T47D (cell line): ENCODE measurements around the gene STK17A.
"Not testable (repeated sequence)": the region's sequence is repeated elsewhere in the genome, so short reads cannot be mapped to it uniquely, and the experiment has no call there.

Experiments used
- DNase-seq, 2 experiments: peaks; one replicate each; pipeline versions ENCODE4 v3.0.0 to v3.0.0-alpha.2; 2011 to 2012; ENCODE audit warnings: low read depth in 1 of 2, low spot score in 1 of 2
- JUND ChIP-seq: IDR thresholded peaks from 2 replicates; pipeline ENCODE4 v1.6.1; 2012; ENCODE audit warnings: low read depth
- in situ Hi-C: cut with HindIII; loops from 2 replicates; pipeline ENCODE4 v1.10.0; 2016; ENCODE audit warnings: low sequenced_read_pairs, low pct_unique_long_range_greater_than_20kb

STK17A gene

DNA sequence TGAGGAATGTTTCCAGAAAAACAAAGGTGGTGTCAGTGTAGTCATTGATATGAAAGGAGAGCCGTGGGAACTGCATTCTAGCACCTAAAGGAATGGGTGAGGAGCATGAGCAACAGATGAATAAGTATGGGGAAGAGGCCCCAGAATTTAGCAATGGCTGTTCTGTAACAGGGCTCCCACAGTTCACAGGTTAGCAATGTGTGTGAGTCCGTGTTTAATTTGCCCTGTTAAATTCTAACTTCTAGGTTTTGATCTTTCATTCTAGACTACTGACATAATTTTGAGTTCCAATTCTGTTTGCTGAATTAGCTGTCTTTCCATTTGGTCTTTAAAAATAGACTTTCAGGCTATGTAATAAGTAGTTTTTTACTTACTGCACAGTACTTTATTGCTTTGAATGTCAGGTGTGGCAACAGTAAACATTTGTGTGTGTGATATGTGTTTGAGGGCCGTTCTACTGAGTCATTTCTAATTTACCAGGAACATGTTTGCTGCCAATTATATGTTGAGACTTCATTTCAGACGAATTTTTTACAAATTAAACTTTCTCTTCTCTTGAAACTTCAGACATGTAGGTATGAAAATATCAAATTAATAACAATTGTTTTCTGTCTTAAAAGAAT, 8.8 kb downstream of the STK17A start:
- in situ Hi-C loops = no loop called here
- DNase-seq = no peak
- TF ChIP-seq JUND = no peak

DNA sequence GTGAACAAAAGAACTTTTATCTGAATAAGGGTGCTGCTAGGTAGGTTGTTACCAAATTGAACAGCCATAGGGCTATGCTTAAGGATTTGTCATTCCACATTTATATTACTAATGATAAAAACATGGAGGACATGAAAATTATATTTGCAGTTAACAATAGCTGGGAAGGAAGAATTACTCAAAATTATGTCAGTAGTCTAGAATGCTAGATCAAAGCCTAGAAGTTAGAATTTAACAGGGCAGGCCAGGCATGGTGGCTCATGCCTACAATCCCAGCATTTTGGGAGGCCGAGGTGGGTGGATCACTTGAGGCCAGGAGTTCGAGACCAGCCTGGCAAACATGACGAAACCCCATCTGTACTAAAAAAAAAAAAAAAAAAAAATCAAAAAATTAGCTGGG, 9.4 kb downstream of the STK17A start:
- no peak for DNase-seq
- in situ Hi-C loops = no loop called here
- TF ChIP-seq JUND = no peak

DNA sequence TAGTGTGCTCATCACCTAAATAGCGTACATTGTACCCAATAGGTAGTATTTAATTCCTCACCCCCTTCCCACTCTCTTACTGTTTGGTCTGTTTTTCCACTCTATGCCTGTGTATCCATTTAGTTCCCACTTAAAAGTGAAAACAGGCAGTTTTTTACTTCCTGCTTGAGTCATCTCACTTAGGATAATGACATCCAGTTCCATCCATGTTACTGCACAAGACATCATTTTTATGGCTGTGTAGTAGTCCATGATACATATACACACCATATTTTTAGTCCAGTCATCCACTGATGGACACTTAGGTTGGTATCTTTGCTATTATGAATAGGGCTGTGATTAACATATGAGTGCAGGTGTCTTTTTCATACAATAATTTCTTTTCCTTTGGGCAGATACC, 10.1 kb downstream of the STK17A start:
- in situ Hi-C loops = no loop called here
- no peak for DNase-seq
- TF ChIP-seq JUND = no peak

DNA sequence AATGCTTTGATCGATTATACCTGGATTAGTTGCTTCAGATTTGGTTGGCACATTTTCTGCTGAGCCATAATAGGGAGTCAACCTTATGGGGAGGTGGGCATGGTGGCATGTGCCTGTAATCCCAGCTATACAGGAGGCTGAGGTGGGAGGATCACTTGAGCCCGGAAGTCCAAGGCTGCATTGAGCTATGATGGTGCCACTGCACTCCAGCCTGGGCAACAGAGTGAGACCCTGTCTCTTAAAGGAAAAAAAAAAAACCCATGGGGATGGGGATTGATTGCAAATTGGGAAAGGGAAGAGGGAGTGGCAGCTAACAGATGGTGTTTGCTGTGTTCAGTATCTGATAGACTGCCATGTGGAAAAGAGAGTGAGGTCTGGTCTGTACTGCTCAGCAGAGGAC, 11.1 kb downstream of the STK17A start:
- in situ Hi-C loops = no loop called here
- TF ChIP-seq JUND = no peak
- no peak for DNase-seq

DNA sequence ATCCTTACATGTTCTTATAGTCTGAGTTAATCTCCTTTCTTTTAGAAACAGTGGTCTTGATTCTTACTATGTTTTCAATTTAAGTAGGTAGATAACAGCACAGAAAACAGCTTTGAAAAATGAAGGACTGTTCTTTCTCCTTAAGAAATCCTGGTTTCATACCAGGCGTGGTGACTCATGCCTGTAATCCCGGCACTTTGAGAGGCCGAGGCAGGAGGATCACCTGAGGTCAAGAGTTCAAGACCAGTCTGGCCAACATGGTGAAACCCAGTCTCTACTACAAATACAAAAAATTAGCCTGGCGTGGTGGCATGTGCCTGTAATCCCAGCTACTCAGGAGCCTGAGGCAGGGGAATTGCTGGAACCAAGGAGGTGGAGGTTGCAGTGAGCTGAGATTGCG, 13.5 kb downstream of the STK17A start:
- in situ Hi-C loops = not testable (repeated sequence)

DNA sequence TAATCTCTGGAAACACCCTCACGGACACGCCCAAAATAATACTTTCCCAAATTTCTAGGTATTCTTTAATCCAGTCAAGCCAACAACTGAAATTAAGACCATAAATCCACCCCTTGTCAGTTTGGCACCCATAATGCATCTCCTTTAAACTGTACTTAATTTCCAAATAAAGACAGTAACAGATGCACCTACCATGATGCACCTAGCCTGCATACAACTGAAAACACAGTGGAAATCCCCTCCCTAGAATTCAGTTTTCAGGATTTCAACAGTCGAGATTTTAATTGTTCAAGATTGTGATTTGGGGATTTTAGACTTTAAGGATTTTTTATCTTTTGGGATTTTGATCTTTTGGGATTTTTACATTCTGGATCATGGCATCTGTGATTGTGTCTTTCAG, 17.1 kb downstream of the STK17A start:
- TF ChIP-seq JUND = no peak
- in situ Hi-C loops = no loop called here
- no peak for DNase-seq

More for the DNA sequence above, 13.5 kb downstream of the STK17A start:
- not testable (repeated sequence) for DNase-seq

DNA sequence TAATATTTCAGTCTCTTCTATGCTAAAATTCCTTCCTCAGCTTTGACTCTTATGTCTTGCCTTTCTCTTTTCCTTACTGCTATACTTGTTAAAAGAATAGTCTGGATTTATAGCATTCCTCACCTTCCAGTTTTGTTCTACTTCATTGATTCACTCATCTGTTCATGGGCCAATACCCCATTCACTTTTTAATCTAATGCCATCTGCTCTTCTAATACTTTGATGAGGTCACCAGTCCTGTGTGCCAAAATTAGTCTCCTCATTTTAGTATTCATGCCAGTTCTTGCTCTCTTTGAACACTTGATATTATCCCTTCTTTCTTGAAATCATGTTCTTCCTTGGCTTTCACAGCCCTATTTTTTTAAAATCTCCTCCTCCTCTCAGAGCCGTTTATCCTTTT, 19.3 kb downstream of the STK17A start:
- no peak for DNase-seq
- in situ Hi-C loops = no loop called here
- no peak for TF ChIP-seq JUND

DNA sequence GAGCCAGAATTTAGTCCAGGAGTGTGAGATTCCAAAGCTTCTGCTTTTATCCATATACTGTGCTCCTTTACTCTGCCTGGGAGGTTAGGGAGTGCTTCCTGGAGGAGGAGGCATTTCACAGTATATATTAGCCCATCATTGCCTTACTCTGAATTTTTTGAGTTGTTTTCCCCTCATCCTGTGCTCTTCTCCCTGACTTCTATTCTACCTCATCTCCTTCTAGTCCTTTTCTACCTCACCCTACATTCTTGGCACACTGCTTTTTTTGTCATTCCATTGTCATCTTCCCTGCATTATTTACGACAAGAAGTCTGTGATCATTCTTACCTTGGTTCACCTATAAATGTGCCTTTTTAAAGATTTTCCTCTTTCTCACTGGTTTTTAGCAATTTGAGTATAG, 21.3 kb downstream of the STK17A start:
- in situ Hi-C loops = no loop called here
- DNase-seq = no peak
- no peak for TF ChIP-seq JUND

DNA sequence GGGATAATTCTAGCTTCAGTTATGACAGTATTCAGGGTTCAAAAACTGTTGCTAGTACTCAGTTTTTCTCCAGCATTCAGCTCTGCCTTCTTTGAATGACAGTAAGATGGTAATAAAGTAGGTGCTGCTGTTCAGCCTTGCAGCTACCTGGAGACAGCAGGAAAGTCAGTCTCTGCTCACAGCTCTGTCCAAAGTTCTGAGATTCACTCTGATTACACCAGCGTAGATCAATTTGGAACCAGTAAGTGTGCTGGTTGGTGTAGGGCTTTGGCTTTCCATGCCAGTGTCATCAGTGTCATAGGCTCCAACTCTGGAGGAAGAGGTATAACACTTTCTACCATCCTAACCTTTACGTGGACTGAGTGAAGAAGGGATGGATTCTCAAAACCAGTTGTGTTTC, 26.2 kb downstream of the STK17A start:
- no peak for DNase-seq
- in situ Hi-C loops = no loop called here
- no peak for TF ChIP-seq JUND

DNA sequence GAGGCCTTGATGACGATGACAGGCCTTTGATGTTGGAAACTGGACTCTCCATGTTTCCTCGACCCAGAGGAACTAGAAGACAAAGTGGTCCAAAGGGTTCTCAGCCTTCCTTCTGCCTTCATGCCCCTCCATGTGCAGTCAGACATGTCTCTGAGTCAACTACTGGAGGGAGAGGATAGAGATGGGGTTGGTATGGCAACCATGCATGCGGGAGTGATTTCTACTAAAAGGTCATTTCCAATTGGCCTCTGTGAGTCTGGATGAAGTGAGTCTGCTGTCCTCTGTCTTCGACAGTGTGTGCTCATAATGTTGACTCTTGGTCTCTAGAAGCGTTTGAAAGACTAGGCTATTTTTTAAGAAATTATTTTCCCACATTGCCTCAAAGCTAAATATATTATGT, 29.2 kb downstream of the STK17A start:
- TF ChIP-seq JUND = no peak
- no peak for DNase-seq
- in situ Hi-C loops = no loop called here

DNA sequence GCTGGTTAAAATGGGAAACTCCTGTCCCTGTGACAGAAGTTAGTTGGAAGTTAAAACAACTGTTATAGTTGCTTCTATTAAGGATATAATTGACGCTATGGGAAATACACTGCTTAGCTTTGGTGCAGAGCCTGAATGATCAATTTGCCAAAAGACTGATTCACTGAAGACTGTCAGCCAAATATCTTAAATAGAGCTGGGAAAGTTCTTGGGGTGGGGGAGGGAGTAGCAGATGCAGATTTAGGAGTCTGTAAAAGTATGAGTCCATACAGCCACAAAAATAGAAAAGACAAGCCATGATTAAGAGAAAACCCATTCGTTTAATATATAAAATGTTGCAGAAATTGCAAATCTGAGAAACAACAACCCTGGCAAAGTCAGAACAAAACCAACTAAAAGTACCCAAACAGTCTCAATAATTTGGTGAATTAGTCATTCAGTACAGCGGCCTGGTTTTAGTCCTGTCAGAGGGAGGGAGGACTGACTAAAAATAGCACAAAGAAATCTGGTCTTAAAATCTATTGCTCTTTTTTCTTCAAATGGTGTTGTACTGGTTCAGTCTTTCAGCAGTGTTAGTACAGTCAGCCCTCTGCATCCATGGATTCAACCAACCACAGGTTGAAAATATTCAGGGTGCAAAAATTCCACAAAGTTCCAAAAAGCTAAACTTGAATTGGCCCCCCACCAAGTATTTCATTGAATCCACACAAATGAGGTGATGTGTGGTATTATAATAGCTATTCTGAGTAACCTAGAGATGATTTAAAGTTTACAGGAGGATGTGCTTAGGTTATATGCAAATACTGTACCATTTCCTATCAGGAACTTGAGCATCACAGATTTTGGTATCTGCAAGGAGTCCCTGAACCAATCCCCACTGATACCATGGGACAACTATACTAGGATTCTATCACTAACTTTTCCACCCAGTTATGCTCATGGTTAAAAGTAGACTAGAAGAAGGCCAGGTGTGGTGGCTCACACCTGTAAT, 30.0 kb downstream of the STK17A start:
- no peak for DNase-seq
- no peak for TF ChIP-seq JUND
- in situ Hi-C loops = no loop called here

DNA sequence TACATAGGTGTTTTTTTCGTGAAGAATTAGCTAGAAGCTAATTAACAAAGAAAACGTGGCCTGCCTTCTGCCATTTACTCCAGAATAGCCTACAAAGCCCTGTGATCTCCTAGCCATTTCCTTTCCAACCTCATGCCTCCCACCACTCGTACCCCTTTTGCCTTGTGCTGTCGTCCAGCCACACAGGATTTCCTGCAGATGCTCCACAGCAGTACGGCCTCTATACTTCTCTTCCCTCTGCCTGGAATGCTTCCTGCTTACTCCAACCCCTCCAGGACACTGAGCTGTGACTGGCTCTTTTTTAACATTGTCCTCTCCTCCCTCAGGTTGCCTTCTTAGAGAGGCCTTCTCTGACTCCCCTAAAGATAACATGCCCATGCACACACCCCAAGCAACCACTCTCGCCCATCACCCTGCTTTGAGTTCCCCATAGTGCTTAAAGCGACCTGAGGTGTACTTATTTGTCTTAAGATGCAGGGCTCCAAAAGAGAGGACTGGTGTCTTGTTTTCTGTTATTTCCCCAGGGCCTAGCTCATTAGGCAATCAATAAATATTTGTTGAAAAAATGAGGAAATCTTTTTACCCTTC, 32.7 kb downstream of the STK17A start:
- TF ChIP-seq JUND = no peak
- in situ Hi-C loops = no loop called here
- no peak for DNase-seq

DNA sequence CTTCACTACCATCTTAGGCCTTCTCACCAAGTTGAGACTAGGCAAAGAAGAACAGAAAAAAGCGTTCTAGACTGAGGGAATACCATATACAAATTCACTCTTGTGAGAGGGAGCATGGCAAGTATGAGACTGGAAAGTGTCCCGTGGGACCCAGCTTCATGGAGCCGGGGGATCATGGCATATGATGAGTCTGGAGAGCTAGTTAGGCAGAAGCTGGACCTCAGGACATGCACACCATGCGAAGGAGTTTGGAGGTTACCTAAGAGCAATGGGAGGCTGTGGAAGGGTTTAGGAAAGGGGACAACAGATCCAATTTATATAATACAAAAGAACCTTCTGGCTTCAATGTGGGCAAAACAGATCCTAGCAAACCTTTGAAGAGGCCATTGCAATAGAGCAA, 34.1 kb downstream of the STK17A start:
- TF ChIP-seq JUND = no peak
- no peak for DNase-seq
- in situ Hi-C loops = no loop called here
